ENCODE results near the gene TNFRSF13B. TPM values are rescaled to one million over a fixed set of nuclear protein-coding genes. Genes with fewer than 3 reads are reported as not detected.
A peak's percentile ranks its signal among the peaks of the same experiment; 100 is the strongest.
"Not testable (repeated sequence)": the region's sequence is repeated elsewhere in the genome, so short reads cannot be mapped to it uniquely, and the experiment has no call there.

Gene TNFRSF13B
- total RNA-seq, 1 experiment from 2014 or later: not detected

GRCh38 chr17:17015230-17015629, 43.3 kb upstream of the TNFRSF13B start:
- intact Hi-C loops (cut with micrococcal nuclease; ENCODE audit: unreplicated experiment): no loop called here
- CTCF ChIA-PET: no interaction called here
- peak overlapping the region; percentile 96 for H3K27ac Mint-ChIP-seq (ENCODE audit: unreplicated experiment)
- H3K4me3 Mint-ChIP-seq (ENCODE audit: low read depth, unreplicated experiment): peak overlapping the region; percentile 40
- peaks cover 55% of the 10 kb centered on the region for H3K4me1 Mint-ChIP-seq (ENCODE audit: low read depth, unreplicated experiment)
- DNase-seq: no peak
- H3K9me3 Mint-ChIP-seq (ENCODE audit: low read depth, unreplicated experiment): no peaks in the 10 kb centered on the region
- no peaks in the 10 kb centered on the region for H3K27me3 Mint-ChIP-seq (ENCODE audit: unreplicated experiment)
- peaks cover 21% of the 10 kb centered on the region for H3K36me3 Mint-ChIP-seq (ENCODE audit: insufficient read depth, unreplicated experiment)
- TF ChIP-seq CTCF (IDR thresholded peaks at IDR 0.05; ENCODE audit: unreplicated experiment): no peak
- BruUV-seq (replicated peaks): no TSS peak

- peak overlapping the region; percentile 40 for H3K4me3 Mint-ChIP-seq (ENCODE audit: low read depth, unreplicated experiment)
- peaks cover 58% of the 10 kb centered on the region for H3K4me1 Mint-ChIP-seq (ENCODE audit: low read depth, unreplicated experiment)
- BruUV-seq (replicated peaks); H3K9me3 Mint-ChIP-seq (ENCODE audit: low read depth, unreplicated experiment); H3K27me3 Mint-ChIP-seq (ENCODE audit: unreplicated experiment); CTCF ChIA-PET; intact Hi-C loops (cut with micrococcal nuclease; ENCODE audit: unreplicated experiment): not testable (repeated sequence)
- H3K36me3 Mint-ChIP-seq (ENCODE audit: insufficient read depth, unreplicated experiment): peaks cover 21% of the 10 kb centered on the region
- H3K27ac Mint-ChIP-seq (ENCODE audit: unreplicated experiment): peak overlapping the region; percentile 96
- DNase-seq: peak; percentile 80
Observed at GRCh38 chr17:17014748-17015124, 42.8 kb upstream of the TNFRSF13B start.

- Mint-ChIP-seq H3K36me3 (ENCODE audit: insufficient read depth, unreplicated experiment) (peaks cover 21% of the 10 kb centered on the region), H3K27ac (ENCODE audit: unreplicated experiment) (peak overlapping the region; percentile 96), H3K4me3 (ENCODE audit: low read depth, unreplicated experiment) (peak overlapping the region; percentile 40), H3K4me1 (ENCODE audit: low read depth, unreplicated experiment) (peaks cover 63% of the 10 kb centered on the region)
- DNase-seq; H3K27me3 Mint-ChIP-seq (ENCODE audit: unreplicated experiment); H3K9me3 Mint-ChIP-seq (ENCODE audit: low read depth, unreplicated experiment); CTCF ChIA-PET; intact Hi-C loops (cut with micrococcal nuclease; ENCODE audit: unreplicated experiment): not testable (repeated sequence)
- BruUV-seq (replicated peaks): TSS peak; percentile 73
Observed at GRCh38 chr17:17013828-17014747, 42.2 kb upstream of the TNFRSF13B start.

GRCh38 chr17:17011043-17011907, 39.4 kb upstream of the TNFRSF13B start:
- BruUV-seq (replicated peaks): TSS peak; percentile 31
- DNase-seq: peak; percentile 36
- H3K27ac Mint-ChIP-seq (ENCODE audit: unreplicated experiment); H3K27me3 Mint-ChIP-seq (ENCODE audit: unreplicated experiment); intact Hi-C loops (cut with micrococcal nuclease; ENCODE audit: unreplicated experiment); H3K9me3 Mint-ChIP-seq (ENCODE audit: low read depth, unreplicated experiment); CTCF ChIA-PET; H3K4me3 Mint-ChIP-seq (ENCODE audit: low read depth, unreplicated experiment): not testable (repeated sequence)
- H3K36me3 Mint-ChIP-seq (ENCODE audit: insufficient read depth, unreplicated experiment): peaks cover 12% of the 10 kb centered on the region
- H3K4me1 Mint-ChIP-seq (ENCODE audit: low read depth, unreplicated experiment): peaks cover 40% of the 10 kb centered on the region

GRCh38 chr17:17010545-17011034, 38.7 kb upstream of the TNFRSF13B start:
- CTCF ChIA-PET; H3K9me3 Mint-ChIP-seq (ENCODE audit: low read depth, unreplicated experiment); H3K27ac Mint-ChIP-seq (ENCODE audit: unreplicated experiment); H3K4me3 Mint-ChIP-seq (ENCODE audit: low read depth, unreplicated experiment); H3K27me3 Mint-ChIP-seq (ENCODE audit: unreplicated experiment); BruUV-seq (replicated peaks); intact Hi-C loops (cut with micrococcal nuclease; ENCODE audit: unreplicated experiment): not testable (repeated sequence)
- H3K4me1 Mint-ChIP-seq (ENCODE audit: low read depth, unreplicated experiment): peaks cover 34% of the 10 kb centered on the region
- peak; percentile 71 for DNase-seq
- H3K36me3 Mint-ChIP-seq (ENCODE audit: insufficient read depth, unreplicated experiment): peaks cover 12% of the 10 kb centered on the region

- CTCF ChIA-PET; intact Hi-C loops (cut with micrococcal nuclease; ENCODE audit: unreplicated experiment); DNase-seq; H3K36me3 Mint-ChIP-seq (ENCODE audit: insufficient read depth, unreplicated experiment); H3K27me3 Mint-ChIP-seq (ENCODE audit: unreplicated experiment); H3K9me3 Mint-ChIP-seq (ENCODE audit: low read depth, unreplicated experiment): not testable (repeated sequence)
- H3K4me3 Mint-ChIP-seq (ENCODE audit: low read depth, unreplicated experiment): peak overlapping the region; percentile 24
- peaks cover 28% of the 10 kb centered on the region for H3K4me1 Mint-ChIP-seq (ENCODE audit: low read depth, unreplicated experiment)
- peak overlapping the region; percentile 42 for H3K27ac Mint-ChIP-seq (ENCODE audit: unreplicated experiment)
- TSS peak; percentile 21 for BruUV-seq (replicated peaks)
Observed at GRCh38 chr17:17009972-17010371, 38.1 kb upstream of the TNFRSF13B start.

GRCh38 chr17:17008621-17009397, 36.9 kb upstream of the TNFRSF13B start:
- H3K27ac Mint-ChIP-seq (ENCODE audit: unreplicated experiment); DNase-seq; CTCF ChIA-PET; BruUV-seq (replicated peaks); intact Hi-C loops (cut with micrococcal nuclease; ENCODE audit: unreplicated experiment); H3K9me3 Mint-ChIP-seq (ENCODE audit: low read depth, unreplicated experiment); H3K4me3 Mint-ChIP-seq (ENCODE audit: low read depth, unreplicated experiment); H3K27me3 Mint-ChIP-seq (ENCODE audit: unreplicated experiment); H3K36me3 Mint-ChIP-seq (ENCODE audit: insufficient read depth, unreplicated experiment): not testable (repeated sequence)
- peaks cover 30% of the 10 kb centered on the region for H3K4me1 Mint-ChIP-seq (ENCODE audit: low read depth, unreplicated experiment)

GRCh38 chr17:17007891-17008290, 36.0 kb upstream of the TNFRSF13B start:
- H3K36me3 Mint-ChIP-seq (ENCODE audit: insufficient read depth, unreplicated experiment); H3K27me3 Mint-ChIP-seq (ENCODE audit: unreplicated experiment); DNase-seq; BruUV-seq (replicated peaks); H3K4me3 Mint-ChIP-seq (ENCODE audit: low read depth, unreplicated experiment); H3K27ac Mint-ChIP-seq (ENCODE audit: unreplicated experiment); intact Hi-C loops (cut with micrococcal nuclease; ENCODE audit: unreplicated experiment); CTCF ChIA-PET; H3K9me3 Mint-ChIP-seq (ENCODE audit: low read depth, unreplicated experiment): not testable (repeated sequence)
- peaks cover 32% of the 10 kb centered on the region for H3K4me1 Mint-ChIP-seq (ENCODE audit: low read depth, unreplicated experiment)
